Hepatocyte (in vitro differentiated cells): ENCODE measurements around the gene COL4A2. TPM values are rescaled to one million over a fixed set of nuclear protein-coding genes. Genes with fewer than 3 reads are reported as not detected.

Experiments
- DNase-seq: peaks from one replicate; pipeline ENCODE4 v3.0.0-alpha.2; 2016; ENCODE audit warnings: low spot score
- H2AFZ ChIP-seq: fragments of 200-600 bp; sonication (generic); 2 replicates; pipeline ENCODE4 v1.6.0; 2016; ENCODE audit warnings: antibody characterized with exemption, mild to moderate bottlenecking
- H3K27ac ChIP-seq: fragments of 200-600 bp; sonication (generic); 2 replicates; pipeline ENCODE4 v1.5.1; 2016; ENCODE audit warnings: mild to moderate bottlenecking
- H3K27me3 ChIP-seq: fragments of 200-600 bp; sonication (generic); 2 replicates; pipeline ENCODE4 v1.6.1; 2016
- H3K36me3 ChIP-seq: fragments of 200-600 bp; sonication (generic); replicated peaks from 2 replicates; pipeline ENCODE4 v1.5.1; 2016; ENCODE audit warnings: low read depth; ENCODE audit not compliant: insufficient read depth
- H3K4me1 ChIP-seq: fragments of 200-600 bp; sonication (generic); 2 replicates; pipeline ENCODE4 v1.5.1; 2016; ENCODE audit warnings: mild to moderate bottlenecking, moderate library complexity; ENCODE audit not compliant: insufficient read depth
- H3K4me2 ChIP-seq: fragments of 200-600 bp; sonication (generic); 2 replicates; pipeline ENCODE4 v1.6.0; 2016
- H3K4me3 ChIP-seq: fragments of 200-600 bp; sonication (generic); 2 replicates; pipeline ENCODE4 v1.5.1; 2016; ENCODE audit warnings: mild to moderate bottlenecking
- H3K79me2 ChIP-seq: fragments of 200-600 bp; sonication (generic); 2 replicates; pipeline ENCODE4 v1.6.0; 2017; ENCODE audit warnings: mild to moderate bottlenecking
- H3K9me2 ChIP-seq: fragments of 200-600 bp; sonication (generic); replicated peaks from 2 replicates; pipeline ENCODE4 v1.6.0; 2017; ENCODE audit warnings: mild to moderate bottlenecking; ENCODE audit not compliant: insufficient read depth
- H3K9me3 ChIP-seq: fragments of 200-600 bp; sonication (generic); 2 replicates; pipeline ENCODE4 v1.5.1; 2016; ENCODE audit warnings: low read depth, mild to moderate bottlenecking
- H4K20me1 ChIP-seq: fragments of 200-600 bp; sonication (generic); 2 replicates; pipeline ENCODE4 v1.6.0; 2016; ENCODE audit warnings: mild to moderate bottlenecking; ENCODE audit not compliant: insufficient read depth, poor library complexity, severe bottlenecking
- CTCF ChIP-seq: fragments of 200-600 bp; sonication (generic); IDR thresholded peaks from 2 replicates; pipeline ENCODE4 v1.5.1; 2016; ENCODE audit warnings: antibody characterized with exemption, mild to moderate bottlenecking; ENCODE audit not compliant: poor library complexity
- EZH2 ChIP-seq: fragments of 200-600 bp; sonication (generic); IDR thresholded peaks from 2 replicates; pipeline ENCODE4 v1.6.1; 2016; ENCODE audit warnings: antibody characterized with exemption, mild to moderate bottlenecking, borderline replicate concordance
- EZH2phosphoT487 ChIP-seq: fragments of 200-600 bp; sonication (generic); IDR thresholded peaks from one replicate; pipeline ENCODE4 v1.6.1; 2018; ENCODE audit warnings: antibody characterized with exemption, mild to moderate bottlenecking, low read depth, moderate library complexity; ENCODE audit not compliant: unreplicated experiment, severe bottlenecking
- WGBS: methylation state at CpG from one replicate; pipeline ENCODE4 v1.1.6; 2016; ENCODE audit warnings: low lambda C conversion rate; ENCODE audit errors: missing lambda C conversion rate; 5-methylcytosine and 5-hydroxymethylcytosine counted together
- polyA plus RNA-seq: library from polyadenylated mRNA; unstranded; fragments of >200 nt; fragmentation: Nextera tagmentation; extraction: Ambion mirVana; gene quantifications from 2 replicates; pipeline ENCODE4 v1.2.1, GENCODE V29; 2016
- total RNA-seq: library from RNA; depleted of rRNA; stranded (reverse); fragments of >200 nt; gene quantifications from 2 replicates; pipeline ENCODE4 v1.2.3, GENCODE V29; 2014

The COL4A2 gene
- total and polyA plus RNA-seq, 2 experiments from 2014 or later, result 171 to 221 TPM

- TF ChIP-seq CTCF (no peak), EZH2 (no peak), EZH2phosphoT487 (no peak)
- Histone ChIP-seq H2AFZ (no peak overlapping the region), H3K9me2 (no peaks in the 10 kb centered on the region), H3K4me2 (peak overlapping the region; percentile 49), H3K9me3 (no peaks in the 10 kb centered on the region), H3K79me2 (no peaks in the 10 kb centered on the region), H3K4me3 (no peak overlapping the region), H3K36me3 (no peaks in the 10 kb centered on the region), H3K27ac (peak overlapping the region; percentile 91), H3K27me3 (no peaks in the 10 kb centered on the region), H3K4me1 (peaks cover 21% of the 10 kb centered on the region), H4K20me1 (no peaks in the 10 kb centered on the region)
- no peak for DNase-seq
- WGBS, result 76% methylated on average over 18 of the region's 18 CpGs
These were observed 199.3 kb downstream of the COL4A2 start for GRCh38 chr13:110506396-110506795.

GRCh38 chr13:110506859-110507566 is 199.9 kb downstream of the COL4A2 start:
- DNase-seq, result peak; percentile 82
- Histone ChIP-seq H2AFZ (no peak overlapping the region), H3K36me3 (no peaks in the 10 kb centered on the region), H3K79me2 (no peaks in the 10 kb centered on the region), H3K9me2 (no peaks in the 10 kb centered on the region), H3K9me3 (no peaks in the 10 kb centered on the region), H3K27me3 (no peaks in the 10 kb centered on the region), H3K4me2 (peak overlapping the region; percentile 49), H4K20me1 (no peaks in the 10 kb centered on the region), H3K4me3 (no peak overlapping the region), H3K27ac (peak overlapping the region; percentile 91), H3K4me1 (peaks cover 21% of the 10 kb centered on the region)
- 56% methylated on average over 17 of the region's 17 CpGs for WGBS
- TF ChIP-seq EZH2phosphoT487 (no peak), CTCF (no peak), EZH2 (no peak)

DNA sequence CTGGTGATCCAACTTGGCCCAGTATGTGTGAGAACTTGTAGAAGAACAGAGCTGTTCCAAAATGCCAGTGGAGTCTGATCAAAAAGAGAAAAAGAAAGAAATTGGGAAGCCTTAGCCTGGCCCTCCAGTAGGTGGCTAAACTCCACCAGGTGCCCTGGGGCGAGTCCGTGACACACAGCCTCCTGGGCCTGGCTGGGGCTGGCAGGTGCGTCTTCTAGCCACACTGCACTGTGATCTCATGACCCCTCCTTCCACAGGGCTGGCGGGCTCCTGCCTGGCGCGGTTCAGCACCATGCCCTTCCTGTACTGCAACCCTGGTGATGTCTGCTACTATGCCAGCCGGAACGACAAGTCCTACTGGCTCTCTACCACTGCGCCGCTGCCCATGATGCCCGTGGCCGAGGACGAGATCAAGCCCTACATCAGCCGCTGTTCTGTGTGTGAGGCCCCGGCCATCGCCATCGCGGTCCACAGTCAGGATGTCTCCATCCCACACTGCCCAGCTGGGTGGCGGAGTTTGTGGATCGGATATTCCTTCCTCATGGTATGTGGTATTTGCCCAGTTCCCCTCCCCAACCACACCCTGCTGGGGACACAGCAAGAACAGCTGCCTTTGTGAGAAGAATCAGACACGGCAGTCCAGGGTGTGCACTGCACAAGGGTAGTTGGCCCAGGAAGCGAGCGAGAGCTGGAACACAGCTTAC is 200.7 kb downstream of the COL4A2 start:
- Histone ChIP-seq H3K27me3 (no peaks in the 10 kb centered on the region), H3K4me2 (peak overlapping the region; percentile 49), H3K4me3 (no peak overlapping the region), H3K27ac (peak overlapping the region; percentile 87), H3K9me3 (no peaks in the 10 kb centered on the region), H2AFZ (no peak overlapping the region), H3K9me2 (no peaks in the 10 kb centered on the region), H3K4me1 (peaks cover 21% of the 10 kb centered on the region), H3K36me3 (no peaks in the 10 kb centered on the region), H3K79me2 (no peaks in the 10 kb centered on the region), H4K20me1 (no peaks in the 10 kb centered on the region)
- 94% methylated on average over 23 of the region's 23 CpGs for WGBS
- DNase-seq, result peak; percentile 38
- no peak for TF ChIP-seq EZH2
- TF ChIP-seq CTCF, result peak; percentile 4
